ENCODE data around the gene ZNHIT2.

The ZNHIT2 gene

DNA sequence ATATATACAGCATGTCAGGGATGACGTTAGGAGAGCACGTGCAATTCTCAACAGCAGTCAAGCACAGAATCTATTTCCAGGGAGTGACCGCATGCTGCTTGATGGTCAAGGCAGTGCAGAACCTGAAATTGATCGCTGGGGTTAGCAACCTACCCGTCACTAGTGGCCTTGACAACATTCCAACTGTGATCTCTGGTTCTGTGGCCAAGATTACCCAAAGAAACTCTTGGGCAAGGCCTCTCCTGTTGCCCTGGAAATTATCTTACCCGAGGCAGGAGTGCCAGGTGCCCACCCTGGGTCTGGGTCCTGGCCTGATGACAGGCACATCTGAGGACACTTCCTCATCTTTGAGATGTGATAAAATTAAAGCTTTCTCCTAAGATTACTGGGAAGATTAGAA, 3.7 kb downstream of the ZNHIT2 start:
- Histone ChIP-seq H3K9me3 (ENCODE audit: control insufficient read depth, insufficient read depth, low read length) (no peaks in the 10 kb centered on the region), H4K20me1 (ENCODE audit: control insufficient read depth, insufficient read depth, low read depth, low read length) (no peaks in the 10 kb centered on the region), H3K27me3 (ENCODE audit: control insufficient read depth, low read length) (no peaks in the 10 kb centered on the region), H3F3A (ENCODE audit: control insufficient read depth, insufficient read depth) (peaks cover 23% of the 10 kb centered on the region), H3K27ac (ENCODE audit: low read depth, low read length) (peak overlapping the region; percentile 83), H3K4me3 (ENCODE audit: low read length) (peak overlapping the region; percentile 83), H3K4me1 (ENCODE audit: control insufficient read depth, low read length) (peaks cover 66% of the 10 kb centered on the region), H3K9me2 (replicated peaks; ENCODE audit: control insufficient read depth, low read length) (no peaks in the 10 kb centered on the region), H3K36me3 (ENCODE audit: control insufficient read depth, low read length) (peaks cover 68% of the 10 kb centered on the region), H3K79me2 (ENCODE audit: control insufficient read depth, low read length) (peaks cover 55% of the 10 kb centered on the region), H3K4me2 (ENCODE audit: low read length) (peak overlapping the region; percentile 98)
- no peak for TF ChIP-seq EZH2phosphoT487 (IDR thresholded peaks at IDR 0.05; ENCODE audit: borderline replicate concordance, low read length)
- TF ChIP-seq, protein P1, sequence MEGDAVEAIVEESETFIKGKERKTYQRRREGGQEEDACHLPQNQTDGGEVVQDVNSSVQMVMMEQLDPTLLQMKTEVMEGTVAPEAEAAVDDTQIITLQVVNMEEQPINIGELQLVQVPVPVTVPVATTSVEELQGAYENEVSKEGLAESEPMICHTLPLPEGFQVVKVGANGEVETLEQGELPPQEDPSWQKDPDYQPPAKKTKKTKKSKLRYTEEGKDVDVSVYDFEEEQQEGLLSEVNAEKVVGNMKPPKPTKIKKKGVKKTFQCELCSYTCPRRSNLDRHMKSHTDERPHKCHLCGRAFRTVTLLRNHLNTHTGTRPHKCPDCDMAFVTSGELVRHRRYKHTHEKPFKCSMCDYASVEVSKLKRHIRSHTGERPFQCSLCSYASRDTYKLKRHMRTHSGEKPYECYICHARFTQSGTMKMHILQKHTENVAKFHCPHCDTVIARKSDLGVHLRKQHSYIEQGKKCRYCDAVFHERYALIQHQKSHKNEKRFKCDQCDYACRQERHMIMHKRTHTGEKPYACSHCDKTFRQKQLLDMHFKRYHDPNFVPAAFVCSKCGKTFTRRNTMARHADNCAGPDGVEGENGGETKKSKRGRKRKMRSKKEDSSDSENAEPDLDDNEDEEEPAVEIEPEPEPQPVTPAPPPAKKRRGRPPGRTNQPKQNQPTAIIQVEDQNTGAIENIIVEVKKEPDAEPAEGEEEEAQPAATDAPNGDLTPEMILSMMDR (IDR thresholded peaks at IDR 0.05; ENCODE audit: low read depth, low read length, poor library complexity, severe bottlenecking): no peak

DNA sequence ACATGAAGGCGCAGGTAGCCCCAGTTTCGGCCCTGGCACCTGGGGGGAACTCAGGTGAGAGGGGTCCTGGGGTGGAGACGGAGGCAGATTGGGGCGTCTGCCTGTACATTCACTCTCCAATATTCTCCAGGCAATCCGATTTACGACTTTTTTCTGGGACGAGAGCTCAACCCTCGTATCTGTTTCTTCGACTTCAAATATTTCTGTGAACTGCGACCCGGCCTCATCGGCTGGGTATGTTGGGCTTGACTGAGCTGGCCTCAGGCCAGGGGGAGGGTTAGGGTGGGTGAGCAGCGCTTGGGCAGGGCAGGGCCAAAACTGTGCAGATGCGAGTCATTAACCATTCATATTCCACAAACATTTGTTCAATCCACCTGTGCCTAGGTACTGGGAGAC, 4.1 kb downstream of the ZNHIT2 start:
- no peaks in the 10 kb centered on the region for H3K9me2 ChIP-seq (replicated peaks; ENCODE audit: control insufficient read depth, low read length)
- H3K27ac ChIP-seq (ENCODE audit: low read depth, low read length): peak overlapping the region; percentile 83
- peak overlapping the region; percentile 98 for H3K4me2 ChIP-seq (ENCODE audit: low read length)
- H3K4me3 ChIP-seq (ENCODE audit: low read length): peak overlapping the region; percentile 83
- no peaks in the 10 kb centered on the region for H4K20me1 ChIP-seq (ENCODE audit: control insufficient read depth, insufficient read depth, low read depth, low read length)
- peaks cover 53% of the 10 kb centered on the region for H3K79me2 ChIP-seq (ENCODE audit: control insufficient read depth, low read length)
- no peaks in the 10 kb centered on the region for H3K27me3 ChIP-seq (ENCODE audit: control insufficient read depth, low read length)
- H3K4me1 ChIP-seq (ENCODE audit: control insufficient read depth, low read length): peaks cover 62% of the 10 kb centered on the region
- TF ChIP-seq, protein P1 (IDR thresholded peaks at IDR 0.05; ENCODE audit: low read depth, low read length, poor library complexity, severe bottlenecking): no peak
- TF ChIP-seq EZH2phosphoT487 (IDR thresholded peaks at IDR 0.05; ENCODE audit: borderline replicate concordance, low read length): no peak
- H3K36me3 ChIP-seq (ENCODE audit: control insufficient read depth, low read length): peaks cover 65% of the 10 kb centered on the region
- H3F3A ChIP-seq (ENCODE audit: control insufficient read depth, insufficient read depth): peaks cover 19% of the 10 kb centered on the region
- H3K9me3 ChIP-seq (ENCODE audit: control insufficient read depth, insufficient read depth, low read length): no peaks in the 10 kb centered on the region

DNA sequence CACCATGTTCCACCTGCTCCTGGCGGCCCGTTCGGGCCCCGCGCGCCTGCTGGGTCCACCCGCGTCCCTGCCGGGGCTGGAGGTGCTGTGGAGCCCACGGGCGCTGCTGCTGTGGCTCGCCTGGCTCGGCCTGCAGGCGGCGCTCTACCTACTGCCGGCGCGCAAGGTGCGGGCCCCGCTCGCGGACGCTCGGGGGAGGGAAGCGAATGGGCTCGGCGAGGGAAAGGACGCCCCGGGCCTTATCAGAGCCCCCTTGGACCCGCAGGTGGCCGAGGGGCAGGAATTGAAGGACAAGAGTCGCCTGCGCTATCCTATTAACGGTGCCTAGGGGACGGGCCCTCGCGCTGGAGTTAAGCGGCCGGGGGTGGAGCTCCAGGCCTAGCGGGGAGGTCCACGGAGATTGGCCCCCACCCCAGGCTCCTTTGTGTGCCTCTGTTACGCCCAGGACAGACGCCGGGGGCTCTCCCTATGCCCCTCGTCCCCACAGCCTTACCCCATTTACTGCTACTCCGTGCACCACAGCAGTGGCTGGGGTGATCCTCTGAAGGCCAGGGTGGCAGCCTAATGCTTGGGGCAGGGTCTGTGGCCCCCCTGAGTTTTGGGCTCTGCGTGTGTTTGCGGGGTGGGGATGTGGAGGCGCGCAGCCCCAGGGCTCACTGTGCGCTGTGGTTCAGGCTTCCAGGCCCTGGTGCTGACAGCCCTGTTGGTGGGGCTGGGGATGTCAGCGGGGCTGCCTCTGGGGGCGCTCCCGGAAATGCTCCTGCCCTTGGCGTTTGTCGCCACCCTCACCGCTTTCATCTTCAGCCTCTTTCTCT, 4.7 kb downstream of the ZNHIT2 start:
- Histone ChIP-seq H3K4me1 (ENCODE audit: control insufficient read depth, low read length) (peaks cover 56% of the 10 kb centered on the region), H4K20me1 (ENCODE audit: control insufficient read depth, insufficient read depth, low read depth, low read length) (no peaks in the 10 kb centered on the region), H3K9me2 (replicated peaks; ENCODE audit: control insufficient read depth, low read length) (no peaks in the 10 kb centered on the region), H3K27ac (ENCODE audit: low read depth, low read length) (peak overlapping the region; percentile 83), H3K36me3 (ENCODE audit: control insufficient read depth, low read length) (peaks cover 62% of the 10 kb centered on the region), H3K4me3 (ENCODE audit: low read length) (peak overlapping the region; percentile 83), H3F3A (ENCODE audit: control insufficient read depth, insufficient read depth) (peaks cover 13% of the 10 kb centered on the region), H3K27me3 (ENCODE audit: control insufficient read depth, low read length) (no peaks in the 10 kb centered on the region), H3K9me3 (ENCODE audit: control insufficient read depth, insufficient read depth, low read length) (no peaks in the 10 kb centered on the region), H3K79me2 (ENCODE audit: control insufficient read depth, low read length) (peaks cover 53% of the 10 kb centered on the region), H3K4me2 (ENCODE audit: low read length) (peak overlapping the region; percentile 98)
- TF ChIP-seq EZH2phosphoT487 (IDR thresholded peaks at IDR 0.05; ENCODE audit: borderline replicate concordance, low read length): no peak
- TF ChIP-seq, protein P1 (IDR thresholded peaks at IDR 0.05; ENCODE audit: low read depth, low read length, poor library complexity, severe bottlenecking): peak; percentile 90
